CD14-positive monocyte (primary cell): ENCODE results near the gene EML1. TPM values are rescaled to one million over a fixed set of nuclear protein-coding genes. Genes with fewer than 3 reads are reported as not detected.

Experiments used
- DNase-seq, 3 donors: peaks; one replicate each; pipeline ENCODE4 v3.0.0-alpha.2; 2011 to 2022
- H2AFZ ChIP-seq: 2 replicates; pipeline ENCODE4 v1.6.0; 2012; ENCODE audit warnings: mild to moderate bottlenecking, low read depth, low read length, inconsistent platforms; ENCODE audit not compliant: insufficient read depth, poor library complexity, severe bottlenecking
- H3K27ac ChIP-seq, 2 donors: 1 replicate in 1 of 2; 2 replicates in 1 of 2; pipeline ENCODE4 v1.5.1; 2012 to 2013; ENCODE audit warnings: low read length in 2 of 2, control low read depth in 1 of 2, inconsistent platforms in 1 of 2, low read depth in 1 of 2, mild to moderate bottlenecking in 1 of 2
- H3K27me3 ChIP-seq, 2 donors: one replicate each; pipeline versions ENCODE4 v1.6.0 to v1.6.1; 2011 to 2013; ENCODE audit warnings: low read length in 2 of 2; ENCODE audit not compliant: control insufficient read depth in 2 of 2, insufficient read depth in 2 of 2
- H3K36me3 ChIP-seq, 2 donors: replicated peaks in 1 of 2; 1 replicate in 1 of 2; 2 replicates in 1 of 2; pipeline versions ENCODE4 v1.5.1 to v1.6.1; 2012 to 2013; ENCODE audit warnings: low read length in 2 of 2, control low read depth in 1 of 2, inconsistent platforms in 1 of 2, mild to moderate bottlenecking in 1 of 2; ENCODE audit not compliant: insufficient read depth in 2 of 2, control insufficient read depth in 1 of 2
- H3K4me1 ChIP-seq, 2 donors: 1 replicate in 1 of 2; 2 replicates in 1 of 2; pipeline versions ENCODE4 v1.5.1 to v1.6.1; 2012 to 2013; ENCODE audit warnings: low read length in 2 of 2, control low read depth in 1 of 2, inconsistent platforms in 1 of 2, mild to moderate bottlenecking in 1 of 2, moderate library complexity in 1 of 2; ENCODE audit not compliant: insufficient read depth in 2 of 2, control insufficient read depth in 1 of 2
- H3K4me2 ChIP-seq: replicated peaks from 2 replicates; pipeline ENCODE3; 2012; ENCODE audit warnings: low read length, moderate library complexity, mild to moderate bottlenecking; ENCODE audit not compliant: poor library complexity, severe bottlenecking; ENCODE audit errors: extremely low read depth
- H3K4me3 ChIP-seq, 3 experiments: fragments of 200-600 bp in 1 of 3; sonication (generic) in 1 of 3; replicated peaks in 1 of 3; 1 replicate in 2 of 3; 2 replicates in 1 of 3; pipeline ENCODE4 v1.5.1; 2011 to 2013; ENCODE audit warnings: low read length in 3 of 3, mild to moderate bottlenecking in 3 of 3, control low read depth in 2 of 3, low read depth in 2 of 3, inconsistent platforms in 1 of 3, moderate library complexity in 1 of 3
- H3K79me2 ChIP-seq: 2 replicates; pipeline ENCODE4 v1.6.0; 2012; ENCODE audit warnings: mild to moderate bottlenecking, control low read depth, inconsistent platforms, low read length, moderate library complexity; ENCODE audit not compliant: insufficient read depth
- H3K9ac ChIP-seq: 2 replicates; pipeline ENCODE4 v1.6.0; 2017; ENCODE audit warnings: low read length, mild to moderate bottlenecking; ENCODE audit not compliant: insufficient read depth, poor library complexity, severe bottlenecking
- H3K9me3 ChIP-seq, 2 donors: replicated peaks in 1 of 2; 1 replicate in 1 of 2; 2 replicates in 1 of 2; pipeline versions ENCODE4 v1.5.1 to v1.6.1; 2012 to 2013; ENCODE audit warnings: low read length in 2 of 2, control low read depth in 1 of 2; ENCODE audit not compliant: control insufficient read depth in 1 of 2, insufficient read depth in 1 of 2
- H4K20me1 ChIP-seq: 2 replicates; pipeline ENCODE4 v1.6.0; 2012; ENCODE audit warnings: mild to moderate bottlenecking, low read length, control low read depth, moderate library complexity; ENCODE audit not compliant: insufficient read depth
- H3K27ac Mint-ChIP-seq, 7 donors: one replicate each; pipeline ENCODE4 v1.8.0; 2020; ENCODE audit warnings: mild to moderate bottlenecking in 7 of 7, mixed read lengths in 7 of 7, moderate library complexity in 6 of 7, inconsistent platforms in 2 of 7
- H3K27me3 Mint-ChIP-seq, 3 donors: one replicate each; pipeline ENCODE4 v1.8.0; 2021 to 2022; ENCODE audit warnings: low read depth in 3 of 3, mild to moderate bottlenecking in 3 of 3, mixed read lengths in 3 of 3, moderate library complexity in 3 of 3, inconsistent platforms in 1 of 3
- H3K36me3 Mint-ChIP-seq, 2 donors: one replicate each; pipeline ENCODE4 v1.8.0; 2020; ENCODE audit warnings: mixed read lengths in 2 of 2, inconsistent platforms in 1 of 2, mild to moderate bottlenecking in 1 of 2
- H3K4me1 Mint-ChIP-seq: one replicate; pipeline ENCODE4 v1.8.0; 2020; ENCODE audit warnings: mild to moderate bottlenecking, mixed read lengths
- H3K4me3 Mint-ChIP-seq, 2 donors: one replicate each; pipeline ENCODE4 v1.8.0; 2020; ENCODE audit warnings: mild to moderate bottlenecking in 2 of 2, mixed read lengths in 2 of 2, moderate library complexity in 1 of 2
- H3K9me3 Mint-ChIP-seq, 7 donors: one replicate each; pipeline ENCODE4 v1.8.0; 2020 to 2022; ENCODE audit warnings: mixed read lengths in 7 of 7, mild to moderate bottlenecking in 6 of 7, moderate library complexity in 6 of 7, inconsistent platforms in 2 of 7
- CTCF ChIP-seq: fragments of 200-600 bp; IDR thresholded peaks from one replicate; pipeline ENCODE4 v1.8.0; 2022; ENCODE audit warnings: antibody characterized with exemption, mild to moderate bottlenecking
- WGBS: methylation state at CpG from one replicate; pipeline ENCODE4 v1.1.5; 2013; ENCODE audit warnings: missing lambda C conversion rate; ENCODE audit not compliant: insufficient coverage; 5-methylcytosine and 5-hydroxymethylcytosine counted together
- intact Hi-C, 2 donors: fragments of 100-400 bp; cut with micrococcal nuclease; formaldehyde crosslinking; loops; one replicate each; pipeline versions ENCODE4 v1.15.0 to v1.15.1; 2023
- polyA plus RNA-seq, 3 donors: library from polyadenylated mRNA; depleted of rRNA in 1 of 3; unstranded in 2 of 3; stranded (reverse) in 1 of 3; fragments of 300-500 nt in 2 of 3; fragments of >200 nt in 1 of 3; fragmentation: Illumina TruSeq in 2 of 3; gene quantifications; 1 replicate in 2 of 3; 2 replicates in 1 of 3; pipeline ENCODE4 v1.2.3, GENCODE V29; 2012 to 2021

Gene EML1
- polyA plus RNA-seq, 3 donors, result not detected

GRCh38 chr14:99756796-99757195 is 36.4 kb upstream of the EML1 start:
- Mint-ChIP-seq H3K36me3 (no peaks in the 10 kb centered on the region), H3K27ac (no peak overlapping the region), H3K4me1 (peaks cover 2% of the 10 kb centered on the region), H3K9me3 (no peaks in the 10 kb centered on the region), H3K27me3 (peaks cover 21 to 34% (median 24%) of the 10 kb centered on the region in 3 donors), H3K4me3 (no peak overlapping the region)
- Histone ChIP-seq H3K9ac (no peak overlapping the region), H3K4me1 (no peaks in the 10 kb centered on the region), H2AFZ (no peak overlapping the region), H3K27me3 (peaks cover 0 to 17% of the 10 kb centered on the region in 2 donors), H4K20me1 (no peaks in the 10 kb centered on the region), H3K4me3 (no peak overlapping the region), H3K4me2 (no peak overlapping the region), H3K79me2 (no peaks in the 10 kb centered on the region), H3K9me3 (no peaks in the 10 kb centered on the region), H3K27ac (no peak overlapping the region), H3K36me3 (no peaks in the 10 kb centered on the region)
- no peak for DNase-seq
- WGBS, result 97% methylated on average over 17 of the region's 21 CpGs
- intact Hi-C loops, result no loop called here
- no peak for TF ChIP-seq CTCF

GRCh38 chr14:99757331-99758070 is 35.7 kb upstream of the EML1 start:
- Histone ChIP-seq H3K36me3 (no peaks in the 10 kb centered on the region), H3K4me1 (no peaks in the 10 kb centered on the region), H4K20me1 (no peaks in the 10 kb centered on the region), H3K4me3 (no peak overlapping the region), H3K9me3 (no peaks in the 10 kb centered on the region), H3K27me3 (peaks cover 0 to 10% of the 10 kb centered on the region in 2 donors), H3K79me2 (no peaks in the 10 kb centered on the region), H3K27ac (no peak overlapping the region), H2AFZ (no peak overlapping the region), H3K4me2 (no peak overlapping the region), H3K9ac (no peak overlapping the region)
- Mint-ChIP-seq H3K4me3 (no peak overlapping the region), H3K27ac (no peak overlapping the region), H3K36me3 (no peaks in the 10 kb centered on the region), H3K9me3 (no peaks in the 10 kb centered on the region), H3K4me1 (peaks cover 2% of the 10 kb centered on the region), H3K27me3 (peaks cover 16 to 27% (median 21%) of the 10 kb centered on the region in 3 donors)
- DNase-seq, result no peak
- WGBS, result 95% methylated on average over 5 of the region's 12 CpGs
- TF ChIP-seq CTCF, result no peak
- intact Hi-C loops, result no loop called here
